Measurements from ENCODE around the gene SMARCA2. TPM values are rescaled to one million over a fixed set of nuclear protein-coding genes. Genes with fewer than 3 reads are reported as not detected.

Gene SMARCA2
- total and polyA plus RNA-seq, 10 of the 15 experiments (the other 5 are each of a cell fraction or from before 2014, with no cell fraction given), result 100 to 392 (median 204) TPM

GRCh38 chr9:2213830-2214468 lies 198.8 kb downstream of the SMARCA2 start:
- ChIA-PET CTCF (interaction anchor here (0.8 kb wide), 1 partner anchor 357 kb away, joined by 3 read pairs; no protein-coding TSS in a partner anchor), RAD21 (ENCODE audit: unreplicated experiment) (no interaction called here), SMC1A (ENCODE audit: uncharacterized antibody, unreplicated experiment) (interaction anchor here (2.9 kb wide), 1 partner anchor 15 kb away, joined by 10 read pairs; no protein-coding TSS in a partner anchor), POLR2A (no interaction called here)
- DNase-seq (ENCODE audit: low read depth, low spot score) (no peak), FAIRE-seq (no peak), ATAC-seq (no peak)
- H3K4me1 ChIP-seq (ENCODE audit: control insufficient read depth, insufficient read depth, low read length), result peaks cover 10% of the 10 kb centered on the region
- intact Hi-C loops (cut with micrococcal nuclease; ENCODE audit: unreplicated experiment) (no loop called here), in situ Hi-C loops (cut with MboI) (no loop called here)
- H3K27me3 ChIP-seq (replicated peaks in 1 of 2; ENCODE audit: control insufficient read depth in 2 of 2, insufficient read depth in 2 of 2, low read length in 1 of 2), result no peaks in the 10 kb centered on the region
- H3K9ac ChIP-seq (ENCODE audit: control insufficient read depth, insufficient read depth, low read length), result no peak overlapping the region
- no peak overlapping the region for H3K27ac ChIP-seq (ENCODE audit: control insufficient read depth, insufficient read depth)
- H4K20me1 ChIP-seq (ENCODE audit: control insufficient read depth, insufficient read depth), result no peaks in the 10 kb centered on the region
- WGBS (ENCODE audit: insufficient coverage, insufficient replicate concordance, low lambda C conversion rate, missing lambda C conversion rate), result 72% methylated on average over 6 of the region's 6 CpGs
- no peak overlapping the region for H3K4me2 ChIP-seq (ENCODE audit: control insufficient read depth, insufficient read depth)
- H2AFZ ChIP-seq (ENCODE audit: control insufficient read depth, low read depth, low read length), result no peak overlapping the region
- no peaks in the 10 kb centered on the region for H3K36me3 ChIP-seq (ENCODE audit: control insufficient read depth in 2 of 2, insufficient read depth in 2 of 2, low read length in 1 of 2)
- no TSS peak for BruUV-seq (replicated peaks)
- no peaks in the 10 kb centered on the region for H3K9me3 ChIP-seq (replicated peaks; ENCODE audit: control insufficient read depth, insufficient read depth, low read length)
- no peaks in the 10 kb centered on the region for H3K79me2 ChIP-seq (ENCODE audit: control insufficient read depth, insufficient read depth, low read length)
- TF ChIP-seq ZNF24 (IDR thresholded peaks at IDR 0.05) (no peak), ZNF687 (IDR thresholded peaks at IDR 0.05) (no peak), MYB (IDR thresholded peaks at IDR 0.05; ENCODE audit: borderline replicate concordance, low read depth, low read length) (no peak), SREBF1 (IDR thresholded peaks at IDR 0.05; ENCODE audit: low read length) (no peak), MAX (IDR thresholded peaks at IDR 0.05; ENCODE audit: low read depth, low read length) (no peak)
- H3K4me3 ChIP-seq, result no peak overlapping the region

Data from GM12878 (cell line).